Body of pancreas (tissue), 4 donors: ENCODE measurements around the gene CCNB2.

Experiments used
- CTCF ChIP-seq, 7 experiments: fragments of 450-650 bp in 4 of 7; fragments of 200-600 bp in 3 of 7; sonication (generic) in 3 of 7; IDR thresholded peaks; one replicate each; pipeline ENCODE4 v1.5.1; 2016 to 2019; ENCODE audit warnings: antibody characterized with exemption in 7 of 7
- POLR2A ChIP-seq, 3 donors: fragments of 450-650 bp; IDR thresholded peaks; one replicate each; pipeline ENCODE4 v1.6.1; 2016; ENCODE audit warnings: antibody characterized with exemption in 3 of 3, mild to moderate bottlenecking in 2 of 3

GRCh38 chr15:59116141-59116540 lies 11.2 kb downstream of the CCNB2 start:
- TF ChIP-seq CTCF (IDR thresholded peaks at IDR 0.05) (no peak), POLR2A (IDR thresholded peaks at IDR 0.05) (no peak)
